Stimulated activated memory B cell treated with anti-CD40 and anti-IgM and Interleukin-4, amounts not matched to agents 10 μg/mL and 1 μg/mL and 100 μg/mL, for 72 hours (primary cell): ENCODE measurements around the gene SAMD4B.
A peak's percentile ranks its signal among the peaks of the same experiment; 100 is the strongest.
"Not testable (repeated sequence)": the region's sequence is repeated elsewhere in the genome, so short reads cannot be mapped to it uniquely, and the experiment has no call there.

Experiments used
- ATAC-seq: fragments of 150-1000 bp; cut with Tn5 transposase; 2 replicates; pipeline ENCODE4 v1.10.0; 2021
- H3K27ac Mint-ChIP-seq: one replicate; pipeline ENCODE4 v1.8.0; 2022; ENCODE audit warnings: mild to moderate bottlenecking, mixed read lengths
- H3K27me3 Mint-ChIP-seq: one replicate; pipeline ENCODE4 v1.8.0; 2022; ENCODE audit warnings: mixed read lengths
- H3K36me3 Mint-ChIP-seq: one replicate; pipeline ENCODE4 v1.8.0; 2022; ENCODE audit warnings: mixed read lengths
- H3K4me1 Mint-ChIP-seq: one replicate; pipeline ENCODE4 v1.8.0; 2022; ENCODE audit warnings: mixed read lengths
- H3K4me3 Mint-ChIP-seq: one replicate; pipeline ENCODE4 v1.8.0; 2022; ENCODE audit warnings: mild to moderate bottlenecking, moderate library complexity, mixed read lengths
- H3K9me3 Mint-ChIP-seq: one replicate; pipeline ENCODE4 v1.8.0; 2022; ENCODE audit warnings: mixed read lengths

SAMD4B gene

GRCh38 chr19:39340156-39340555 is 2.1 kb upstream of the SAMD4B start:
- Mint-ChIP-seq H3K36me3 (peaks cover 14% of the 10 kb centered on the region), H3K27ac (peak overlapping the region; percentile 11), H3K4me1 (peaks cover 70% of the 10 kb centered on the region)
- ATAC-seq, H3K4me3 Mint-ChIP-seq, H3K9me3 Mint-ChIP-seq, H3K27me3 Mint-ChIP-seq: not testable (repeated sequence)

- peak; percentile 2 for ATAC-seq
- no peaks in the 10 kb centered on the region for H3K27me3 Mint-ChIP-seq
These were observed 997 bp upstream of the SAMD4B start for GRCh38 chr19:39341129-39341718.

GRCh38 chr19:39342647-39343305 is 555 bp downstream of the SAMD4B start:
- H3K4me1 Mint-ChIP-seq, result peaks cover 64% of the 10 kb centered on the region
- peak overlapping the region; percentile 72 for H3K27ac Mint-ChIP-seq
- H3K9me3 Mint-ChIP-seq, result no peaks in the 10 kb centered on the region
- H3K4me3 Mint-ChIP-seq, result peak overlapping the region; percentile 78
- peaks cover 27% of the 10 kb centered on the region for H3K36me3 Mint-ChIP-seq
- peak; percentile 42 for ATAC-seq
- no peaks in the 10 kb centered on the region for H3K27me3 Mint-ChIP-seq

More at GRCh38 chr19:39341129-39341718, 997 bp upstream of the SAMD4B start:
- Mint-ChIP-seq H3K4me1 (peaks cover 68% of the 10 kb centered on the region), H3K36me3 (peaks cover 21% of the 10 kb centered on the region), H3K9me3 (no peaks in the 10 kb centered on the region), H3K4me3 (peak overlapping the region; percentile 92), H3K27ac (peak overlapping the region; percentile 92)

- Mint-ChIP-seq H3K4me1 (peaks cover 66% of the 10 kb centered on the region), H3K9me3 (no peaks in the 10 kb centered on the region), H3K4me3 (no peak overlapping the region), H3K27ac (peak overlapping the region; percentile 64), H3K36me3 (peaks cover 42% of the 10 kb centered on the region), H3K27me3 (no peaks in the 10 kb centered on the region)
- ATAC-seq, result no peak
These were observed 3.7 kb downstream of the SAMD4B start for GRCh38 chr19:39345956-39346355.

DNA sequence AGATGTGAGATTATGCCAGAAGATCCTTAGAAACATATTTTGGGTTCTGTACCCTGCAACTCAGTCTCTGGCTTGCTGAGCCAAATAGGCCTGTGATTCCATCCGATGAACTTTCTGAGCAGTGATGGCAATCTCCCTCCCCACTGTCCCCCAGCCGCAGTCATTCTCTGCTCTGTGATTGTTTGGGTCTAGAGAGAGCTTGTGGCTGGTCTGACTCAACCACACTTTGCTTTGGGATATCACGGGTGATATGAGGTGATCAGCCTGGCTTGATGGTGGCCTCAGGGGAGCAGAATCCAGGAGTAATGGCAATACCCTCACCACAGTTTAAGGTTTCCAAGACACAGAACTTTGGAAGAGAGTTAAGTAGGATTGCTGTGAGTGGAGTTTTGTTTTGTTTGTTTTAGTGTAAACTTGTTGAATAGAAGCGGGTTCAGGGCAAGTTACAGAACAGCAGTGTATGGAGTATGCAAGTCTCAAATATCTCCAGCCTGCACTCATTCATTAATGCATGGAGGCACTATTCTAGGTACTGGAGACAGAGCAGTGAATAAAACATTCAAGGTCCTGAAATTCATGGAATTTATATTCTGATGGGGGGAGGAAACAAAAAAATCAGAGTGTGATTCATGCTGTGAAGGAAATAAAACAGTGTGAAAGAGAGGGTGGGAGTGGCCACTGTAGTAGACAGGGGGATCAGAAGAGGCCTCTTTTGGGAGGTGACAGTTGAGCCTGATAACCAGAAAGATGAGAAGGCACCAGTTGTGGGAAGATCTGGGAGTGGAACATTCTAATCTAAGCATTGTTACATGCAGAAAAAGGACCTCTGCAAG is 5.3 kb downstream of the SAMD4B start:
- ATAC-seq, result no peak
- H3K27me3 Mint-ChIP-seq, result no peaks in the 10 kb centered on the region
- peaks cover 71% of the 10 kb centered on the region for H3K4me1 Mint-ChIP-seq
- no peaks in the 10 kb centered on the region for H3K9me3 Mint-ChIP-seq
- peak overlapping the region; percentile 8 for H3K27ac Mint-ChIP-seq
- H3K4me3 Mint-ChIP-seq, result no peak overlapping the region
- H3K36me3 Mint-ChIP-seq, result peaks cover 42% of the 10 kb centered on the region

GRCh38 chr19:39349326-39349725 is 7.1 kb downstream of the SAMD4B start:
- H3K9me3 Mint-ChIP-seq, result no peaks in the 10 kb centered on the region
- H3K4me3 Mint-ChIP-seq, result no peak overlapping the region
- H3K36me3 Mint-ChIP-seq, result peaks cover 43% of the 10 kb centered on the region
- peak overlapping the region; percentile 8 for H3K27ac Mint-ChIP-seq
- peaks cover 55% of the 10 kb centered on the region for H3K4me1 Mint-ChIP-seq
- H3K27me3 Mint-ChIP-seq, result no peaks in the 10 kb centered on the region
- ATAC-seq, result no peak

GRCh38 chr19:39350156-39350555 is 7.9 kb downstream of the SAMD4B start:
- Mint-ChIP-seq H3K36me3 (peaks cover 44% of the 10 kb centered on the region), H3K4me3 (no peak overlapping the region), H3K27me3 (no peaks in the 10 kb centered on the region), H3K4me1 (peaks cover 46% of the 10 kb centered on the region), H3K27ac (no peak overlapping the region), H3K9me3 (no peaks in the 10 kb centered on the region)
- ATAC-seq, result no peak

DNA sequence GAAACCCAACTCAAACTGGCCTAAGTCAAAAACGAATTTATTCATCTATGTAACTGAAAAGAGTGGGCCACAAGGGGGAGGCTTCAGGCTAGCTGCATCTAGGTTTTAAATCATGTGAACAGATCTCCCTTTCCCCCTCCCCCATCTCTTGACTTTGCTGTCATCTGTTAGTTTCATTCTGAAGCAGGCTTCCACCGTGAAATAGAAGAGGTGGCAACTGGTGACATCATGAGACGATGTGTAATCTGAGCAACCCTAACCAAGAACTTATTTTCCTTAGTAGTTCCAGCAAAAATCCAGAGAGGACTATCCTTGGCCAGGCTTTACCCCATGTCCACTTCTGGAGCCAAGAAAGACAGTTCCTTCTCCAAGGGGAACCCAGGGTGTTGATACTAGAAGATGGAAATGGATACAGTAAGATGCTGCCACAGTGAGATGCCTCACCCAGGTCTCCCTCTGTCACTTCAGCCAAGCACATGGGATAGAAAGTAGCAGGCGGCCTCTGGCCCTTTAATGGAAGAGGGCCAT is 9.4 kb downstream of the SAMD4B start:
- Mint-ChIP-seq H3K4me3 (no peak overlapping the region), H3K27ac (peak overlapping the region; percentile 68)
- ATAC-seq, result peak; percentile 89

DNA sequence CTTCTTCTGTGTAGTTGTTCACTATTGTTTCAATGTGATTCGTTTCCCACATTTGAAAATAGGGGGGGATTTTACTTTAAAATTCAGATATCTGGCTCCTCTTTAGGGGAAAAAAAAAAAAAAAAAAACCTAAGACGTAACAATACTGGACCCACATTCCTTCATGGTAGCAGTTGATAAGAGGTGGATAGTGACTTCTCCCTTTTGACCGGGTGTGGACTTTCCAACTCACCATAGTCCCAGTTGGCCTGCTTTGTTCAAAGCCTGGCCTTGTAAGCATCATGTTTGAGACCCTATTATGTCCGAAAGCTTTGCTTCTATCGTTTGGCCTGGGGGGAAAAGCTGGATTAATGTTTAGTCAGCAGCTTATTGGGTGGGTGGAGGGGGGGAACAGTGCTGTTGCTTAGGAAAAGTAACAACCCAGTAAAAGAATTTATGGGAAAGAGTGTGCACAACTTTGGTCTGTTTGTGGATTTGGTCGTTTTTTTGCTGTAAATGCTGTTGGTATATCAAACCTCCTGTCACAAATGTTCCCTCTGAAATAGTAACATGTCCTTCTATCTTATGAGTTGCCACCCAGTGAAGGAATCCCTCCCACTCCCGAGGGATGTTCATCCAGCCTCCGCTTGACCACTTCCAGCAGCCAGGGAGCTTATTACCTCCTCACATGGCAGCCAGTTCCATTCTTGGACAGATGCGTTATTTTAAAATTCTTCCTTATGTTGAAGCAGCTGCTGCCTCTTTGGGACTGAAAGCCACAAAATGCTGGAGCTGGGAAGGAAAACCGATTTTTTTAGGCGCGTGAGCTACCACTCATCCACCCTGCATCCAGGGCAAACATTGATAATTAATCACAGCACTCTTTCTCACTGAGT is 10.4 kb downstream of the SAMD4B start:
- Mint-ChIP-seq H3K27me3 (no peaks in the 10 kb centered on the region), H3K9me3 (no peaks in the 10 kb centered on the region), H3K4me1 (peaks cover 33% of the 10 kb centered on the region), H3K4me3 (no peak overlapping the region), H3K36me3 (peaks cover 55% of the 10 kb centered on the region), H3K27ac (peak overlapping the region; percentile 68)
- ATAC-seq, result no peak

More for the DNA sequence above, 9.4 kb downstream of the SAMD4B start:
- Mint-ChIP-seq H3K4me1 (peaks cover 37% of the 10 kb centered on the region), H3K27me3 (no peaks in the 10 kb centered on the region), H3K36me3 (peaks cover 49% of the 10 kb centered on the region), H3K9me3 (no peaks in the 10 kb centered on the region)

GRCh38 chr19:39355253-39355652 is 13.0 kb downstream of the SAMD4B start:
- Mint-ChIP-seq H3K36me3 (peaks cover 54% of the 10 kb centered on the region), H3K27me3 (no peaks in the 10 kb centered on the region), H3K4me1 (peaks cover 15% of the 10 kb centered on the region), H3K4me3 (no peak overlapping the region), H3K27ac (no peak overlapping the region), H3K9me3 (no peaks in the 10 kb centered on the region)
- ATAC-seq, result no peak

- no peaks in the 10 kb centered on the region for H3K27me3 Mint-ChIP-seq
- no peak overlapping the region for H3K4me3 Mint-ChIP-seq
- H3K27ac Mint-ChIP-seq, result no peak overlapping the region
- no peak for ATAC-seq
- H3K9me3 Mint-ChIP-seq, result no peaks in the 10 kb centered on the region
- H3K4me1 Mint-ChIP-seq, result peaks cover 12% of the 10 kb centered on the region
- peaks cover 61% of the 10 kb centered on the region for H3K36me3 Mint-ChIP-seq
These were observed 13.9 kb downstream of the SAMD4B start for GRCh38 chr19:39356073-39356472.

GRCh38 chr19:39356647-39357046 is 14.4 kb downstream of the SAMD4B start:
- no peak overlapping the region for H3K27ac Mint-ChIP-seq
- ATAC-seq, result no peak
- no peak overlapping the region for H3K4me3 Mint-ChIP-seq
- no peaks in the 10 kb centered on the region for H3K9me3 Mint-ChIP-seq
- peaks cover 61% of the 10 kb centered on the region for H3K36me3 Mint-ChIP-seq
- peaks cover 6% of the 10 kb centered on the region for H3K4me1 Mint-ChIP-seq
- no peaks in the 10 kb centered on the region for H3K27me3 Mint-ChIP-seq

DNA sequence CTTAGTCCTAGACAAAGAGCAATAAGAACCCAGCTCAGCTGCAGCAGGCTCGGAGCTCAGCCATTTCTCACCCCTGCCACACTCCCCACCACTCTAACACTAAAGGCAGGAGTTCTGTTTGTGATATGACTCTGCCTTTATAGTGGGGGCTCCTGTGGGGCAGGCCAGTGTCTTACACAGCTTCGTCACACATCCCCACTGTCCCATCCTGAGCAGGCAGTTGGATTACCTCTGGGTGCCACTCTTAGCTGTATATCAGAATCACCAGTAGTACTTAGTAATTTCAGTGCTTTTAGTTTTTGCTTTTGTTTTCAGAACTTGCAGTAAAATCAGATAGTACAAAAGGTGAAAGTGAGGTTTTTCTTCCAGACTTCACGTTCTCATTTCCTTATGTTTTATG is 16.8 kb downstream of the SAMD4B start:
- Mint-ChIP-seq H3K36me3 (peaks cover 72% of the 10 kb centered on the region), H3K4me1 (peaks cover 22% of the 10 kb centered on the region), H3K27me3 (no peaks in the 10 kb centered on the region), H3K27ac (no peak overlapping the region), H3K4me3 (no peak overlapping the region), H3K9me3 (no peaks in the 10 kb centered on the region)
- no peak for ATAC-seq

GRCh38 chr19:39360599-39360998 is 18.4 kb downstream of the SAMD4B start:
- H3K36me3 Mint-ChIP-seq, result peaks cover 64% of the 10 kb centered on the region
- H3K27ac Mint-ChIP-seq, result no peak overlapping the region

More at GRCh38 chr19:39360599-39360998, 18.4 kb downstream of the SAMD4B start:
- peaks cover 32% of the 10 kb centered on the region for H3K4me1 Mint-ChIP-seq
- no peaks in the 10 kb centered on the region for H3K27me3 Mint-ChIP-seq
- H3K9me3 Mint-ChIP-seq, result no peaks in the 10 kb centered on the region
- ATAC-seq, result no peak
- no peak overlapping the region for H3K4me3 Mint-ChIP-seq
